GM19193 (cell line): Measurements from ENCODE around the gene OSBPL9.

Experiments
- POLR2A ChIP-seq: IDR thresholded peaks from 4 replicates; pipeline ENCODE4 v1.6.1; 2011; ENCODE audit not compliant: insufficient read depth, insufficient read length; ENCODE audit errors: extremely low read depth

Gene OSBPL9

DNA sequence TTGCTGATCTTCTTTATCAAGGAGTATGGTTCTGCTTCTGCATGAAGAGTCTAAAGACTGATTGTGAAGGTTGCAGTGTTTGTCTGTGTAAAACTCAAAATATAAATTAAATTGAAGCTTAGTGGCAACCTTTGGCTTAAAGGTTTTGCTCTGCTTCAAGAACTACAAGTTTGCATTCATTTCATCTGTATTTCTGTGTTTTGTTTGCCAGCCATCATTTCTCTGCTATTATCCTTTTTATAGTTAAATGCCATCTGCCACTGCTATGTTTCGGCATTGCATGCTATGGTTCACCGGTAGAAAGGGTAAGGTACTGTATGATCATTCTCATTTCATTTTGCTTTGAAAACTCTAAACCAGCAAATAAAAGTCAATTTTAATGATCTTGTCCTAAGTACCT lies 52.9 kb downstream of the OSBPL9 start:
- no peak for TF ChIP-seq POLR2A

GRCh38 chr1:51671527-51672325 lies 54.8 kb downstream of the OSBPL9 start:
- TF ChIP-seq POLR2A, result no peak

DNA sequence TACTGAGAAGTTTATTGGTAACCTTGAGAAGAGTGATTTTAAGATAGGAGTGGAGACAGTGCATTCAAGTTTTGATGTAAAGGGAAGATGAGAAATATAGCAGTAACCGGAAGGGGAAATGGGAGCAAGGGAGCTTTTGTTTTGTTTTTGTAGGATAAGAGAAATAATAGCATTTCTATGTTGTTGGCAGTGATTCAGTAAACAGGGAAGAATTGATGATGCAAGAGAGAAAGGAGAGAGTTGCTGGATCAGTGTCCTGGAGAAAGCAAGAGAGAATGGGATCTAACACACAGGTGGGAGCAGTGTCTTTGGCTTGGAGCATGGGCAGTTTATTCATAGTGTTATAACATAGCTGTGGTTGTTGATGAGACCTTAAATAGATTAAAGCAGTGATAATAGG lies 56.4 kb downstream of the OSBPL9 start:
- no peak for TF ChIP-seq POLR2A

GRCh38 chr1:51675177-51675780 lies 58.4 kb downstream of the OSBPL9 start:
- no peak for TF ChIP-seq POLR2A

- TF ChIP-seq POLR2A, result no peak
These were observed 62.5 kb downstream of the OSBPL9 start for GRCh38 chr1:51679435-51679834.

- no peak for TF ChIP-seq POLR2A
These were observed 67.9 kb downstream of the OSBPL9 start for GRCh38 chr1:51684776-51685175.

GRCh38 chr1:51686450-51686849 lies 69.6 kb downstream of the OSBPL9 start:
- no peak for TF ChIP-seq POLR2A

- TF ChIP-seq POLR2A, result no peak
These were observed 72.2 kb downstream of the OSBPL9 start for GRCh38 chr1:51689075-51689440.

DNA sequence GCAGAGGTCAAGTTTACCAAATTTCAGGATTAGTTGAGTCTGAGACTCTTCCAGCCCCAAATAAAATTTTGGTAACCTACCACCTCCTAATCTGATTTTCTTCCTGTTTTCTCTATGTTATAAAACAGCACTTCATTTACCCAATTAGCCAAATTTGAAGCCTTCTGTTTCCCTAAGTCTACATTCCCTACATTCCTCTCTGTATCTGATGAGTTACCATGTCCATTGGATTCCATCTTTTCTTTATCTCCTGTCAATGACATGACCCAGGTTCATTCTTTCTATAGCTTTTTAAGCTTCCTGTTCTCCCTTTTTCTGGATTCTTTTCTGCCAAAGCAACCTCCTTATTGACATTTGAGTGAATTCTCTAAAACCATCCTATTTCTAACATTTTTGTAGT lies 72.8 kb downstream of the OSBPL9 start:
- TF ChIP-seq POLR2A, result no peak

GRCh38 chr1:51690285-51690961 lies 73.5 kb downstream of the OSBPL9 start:
- no peak for TF ChIP-seq POLR2A

GRCh38 chr1:51691920-51692319 lies 75.0 kb downstream of the OSBPL9 start:
- no peak for TF ChIP-seq POLR2A

- TF ChIP-seq POLR2A, result no peak
These were observed 76.7 kb downstream of the OSBPL9 start for GRCh38 chr1:51693419-51694155.

DNA sequence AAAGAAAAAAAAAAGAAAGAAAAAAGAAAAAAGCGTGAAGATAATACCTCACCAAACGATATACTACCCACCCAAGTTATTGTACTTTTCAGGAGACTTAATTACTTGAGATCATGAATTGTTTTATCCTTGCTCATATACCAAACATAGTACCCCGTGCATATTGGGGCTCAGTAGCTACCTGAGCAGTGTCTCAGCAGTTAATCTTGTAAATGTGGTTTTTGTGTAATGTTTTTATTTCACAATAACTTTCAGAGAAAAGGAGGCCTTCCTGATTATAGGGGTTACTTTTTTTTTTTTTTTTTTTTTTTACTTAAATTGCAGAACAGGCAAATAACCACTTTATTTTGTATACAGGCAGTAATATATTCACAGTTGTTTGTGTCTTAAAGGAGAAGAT lies 80.3 kb downstream of the OSBPL9 start:
- no peak for TF ChIP-seq POLR2A

- no peak for TF ChIP-seq POLR2A
These were observed 82.5 kb downstream of the OSBPL9 start for GRCh38 chr1:51699391-51699790.

DNA sequence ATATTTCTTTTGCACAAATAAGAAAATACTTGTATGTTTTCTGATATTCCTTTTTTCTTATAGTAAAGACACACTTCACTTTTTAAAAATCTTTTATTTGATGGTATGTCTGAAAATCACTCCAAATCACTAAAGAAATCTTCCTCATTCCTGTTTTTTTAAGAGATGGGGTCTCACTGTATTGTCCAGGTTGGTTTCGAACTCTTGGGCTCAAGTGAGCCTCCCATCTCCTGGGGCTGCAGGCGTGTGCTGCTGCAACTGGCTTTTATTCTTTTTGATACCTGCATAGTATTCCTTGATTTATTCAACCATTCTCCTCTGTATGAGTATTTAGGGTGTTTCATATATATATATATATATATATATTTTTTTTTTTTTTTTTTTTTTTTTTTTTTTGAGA lies 88.1 kb downstream of the OSBPL9 start:
- no peak for TF ChIP-seq POLR2A

DNA sequence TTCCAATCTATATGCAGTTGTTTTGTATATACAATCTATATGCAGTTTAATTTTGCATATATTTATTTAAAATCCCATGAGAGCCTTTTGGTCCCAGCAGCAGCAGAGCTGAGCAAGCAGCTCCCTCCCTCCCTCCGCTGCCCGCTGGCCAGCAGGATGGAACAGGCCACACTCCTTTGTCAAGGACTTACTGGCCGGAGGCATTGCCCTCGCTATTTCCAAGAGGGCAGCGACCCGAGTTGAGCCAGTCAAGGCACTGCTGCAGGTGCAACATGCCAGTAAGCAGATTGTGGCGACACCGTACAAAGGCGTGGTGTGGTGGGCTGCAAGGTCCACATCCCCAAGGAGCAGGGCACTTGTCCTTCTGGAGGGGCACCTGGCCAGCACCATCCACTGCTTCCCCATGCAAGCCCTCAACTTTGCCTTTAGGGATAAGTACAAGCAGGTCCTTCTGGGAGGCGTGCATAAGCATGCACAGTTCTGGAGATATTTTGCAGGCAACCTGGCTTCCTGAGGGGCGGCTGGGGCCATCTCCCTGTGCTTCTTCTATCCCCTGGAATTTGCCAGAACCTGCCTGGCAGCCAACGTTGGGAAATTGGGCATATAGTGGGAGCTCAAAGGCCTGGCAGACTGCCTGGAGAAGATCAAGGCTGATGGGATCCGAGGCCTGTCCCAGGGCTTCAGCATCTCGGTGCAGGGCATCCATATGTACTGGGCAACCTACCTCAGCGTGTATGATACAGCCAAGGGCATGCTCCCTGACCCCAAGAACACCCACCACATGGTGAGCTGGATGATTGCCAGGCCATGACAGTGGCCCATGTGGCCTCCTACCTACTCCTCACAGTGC lies 92.2 kb downstream of the OSBPL9 start:
- no peak for TF ChIP-seq POLR2A
